GM12878 (cell line): Measurements from ENCODE around the gene MAP6D1.

Source experiments
- ATF2 ChIP-seq: IDR thresholded peaks from 2 replicates; pipeline ENCODE4 v1.6.1; 2012; ENCODE audit warnings: low read length, inconsistent platforms
- CTCF ChIP-seq, 3 experiments: IDR thresholded peaks in 2 of 3; conservative IDR thresholded peaks in 1 of 3; 2 replicates each; pipeline ENCODE4 v1.5.1; 2011; ENCODE audit warnings: low read depth in 3 of 3, low read length in 3 of 3, mild to moderate bottlenecking in 3 of 3, control low read depth in 2 of 3, moderate library complexity in 2 of 3, inconsistent platforms in 1 of 3, mixed read lengths in 1 of 3; ENCODE audit not compliant: control insufficient read depth in 2 of 3, insufficient read depth in 1 of 3; ENCODE audit errors: extremely low read depth in 1 of 3
- ELK1 ChIP-seq: IDR thresholded peaks from 2 replicates; pipeline ENCODE4 v1.6.1; 2012; ENCODE audit warnings: low read depth, low read length, improper control_type of control experiment
- MLLT1 ChIP-seq: fragments of 450-650 bp; IDR thresholded peaks from 2 replicates; pipeline ENCODE4 v1.6.1; 2016; ENCODE audit warnings: mild to moderate bottlenecking
- REST ChIP-seq: IDR thresholded peaks from 2 replicates; pipeline ENCODE4 v1.6.1; 2012; ENCODE audit warnings: mild to moderate bottlenecking, low read depth, low read length
- ZNF274 ChIP-seq: IDR thresholded peaks from one replicate; pipeline ENCODE4 v1.8.0; 2011; ENCODE audit not compliant: insufficient read length, insufficient read depth

- TF ChIP-seq CTCF (IDR thresholded peaks at IDR 0.05 in 2 of 3, conservative IDR thresholded peaks at IDR 0.05 in 1 of 3; ENCODE audit: control insufficient read depth in 2 of 3, extremely low read depth in 1 of 3, insufficient read depth in 1 of 3, low read depth in 3 of 3, low read length in 3 of 3): no peak
- no peak for TF ChIP-seq MLLT1
- no peak for TF ChIP-seq ATF2
- no peak for TF ChIP-seq ZNF274
- TF ChIP-seq REST: no peak
- TF ChIP-seq ELK1: no peak
Measured at GRCh38 chr3:183844606-183845005, 19.2 kb upstream of the MAP6D1 start.
